Right lobe of liver (tissue), 6 donors: ENCODE data around the gene MAML3. TPM values are rescaled to one million over a fixed set of nuclear protein-coding genes. Genes with fewer than 3 reads are reported as not detected.

Experiments used
- ATAC-seq, 4 donors: fragments of 200-7000 bp; cut with Tn5 transposase; one replicate each; pipeline ENCODE4 v1.9.1; 2020; ENCODE audit warnings: mild to moderate bottlenecking in 4 of 4, moderate library complexity in 4 of 4
- DNase-seq, 3 donors: peaks; one replicate each; pipeline ENCODE4 v3.0.0-alpha.2; 2020
- H3K27ac ChIP-seq, 3 donors: fragments of 200-600 bp; one replicate each; pipeline ENCODE4 v1.8.0; 2022
- H3K27me3 ChIP-seq, 2 donors: fragments of 200-600 bp; one replicate each; pipeline ENCODE4 v1.8.0; 2022
- H3K36me3 ChIP-seq, 4 donors: fragments of 200-600 bp; sonication (generic) in 1 of 4; one replicate each; pipeline versions ENCODE4 v1.5.1 to v1.8.0; 2017 to 2022; ENCODE audit warnings: control low read depth in 1 of 4
- H3K4me1 ChIP-seq, 4 donors: fragments of 200-600 bp; sonication (generic) in 1 of 4; one replicate each; pipeline versions ENCODE4 v1.5.1 to v1.8.0; 2017 to 2022; ENCODE audit warnings: control low read depth in 1 of 4
- H3K4me3 ChIP-seq, 3 donors: fragments of 200-600 bp; one replicate each; pipeline ENCODE4 v1.8.0; 2022
- H3K9me3 ChIP-seq, 4 donors: fragments of 200-600 bp; sonication (generic) in 1 of 4; one replicate each; pipeline versions ENCODE4 v1.5.1 to v1.8.0; 2017 to 2022; ENCODE audit warnings: control low read depth in 1 of 4
- POLR2A ChIP-seq: fragments of 450-650 bp; IDR thresholded peaks from one replicate; pipeline ENCODE4 v1.6.1; 2017; ENCODE audit warnings: antibody characterized with exemption, mild to moderate bottlenecking
- WGBS: methylation state at CpG from one replicate; pipeline ENCODE4 v1.1.6; 2018; ENCODE audit warnings: low coverage, low lambda C conversion rate; ENCODE audit not compliant: insufficient coverage; ENCODE audit errors: missing lambda C conversion rate; 5-methylcytosine and 5-hydroxymethylcytosine counted together
- intact Hi-C, 2 donors: fragments of 100-400 bp; cut with DNase I; formaldehyde crosslinking; loops; one replicate each; pipeline versions ENCODE4 v1.11.2 to v1.14.1; 2022
- total RNA-seq, 6 experiments: library from RNA; depleted of rRNA in 2 of 6; stranded (reverse); fragments of >200 nt in 2 of 6; fragmentation: NEBNext Ultra II Directional in 3 of 6; extraction: Animal tissue kit (Norgen Biotek cat#: 25700) in 3 of 6; gene quantifications; one replicate each; pipeline versions ENCODE4 v1.1.0 to v1.2.4, GENCODE V29; 2016 to 2023
- TF ChIP-seq, protein P1 (sequence below), 4 donors: fragments of 200-600 bp in 3 of 4; fragments of 450-650 bp in 1 of 4; IDR thresholded peaks; one replicate each; pipeline versions ENCODE4 v1.5.1 to v1.8.0; 2016 to 2022; ENCODE audit warnings: antibody characterized with exemption in 4 of 4, mild to moderate bottlenecking in 2 of 4
- donor health status: DM: no; HTN: yes; CAD: no.
- donor health status: DM: no; HTN: no; CAD: no.
- donor health status: DM: no; HTN: no; CAD: no.
- donor health status: DM: no; HTN: yes; CAD: no.
- donor health status: DM: no; HTN: yes; CAD: no.

The MAML3 gene
- total RNA-seq, 6 experiments from 2014 or later, result 2.6 to 7.8 (median 5.0) TPM

DNA sequence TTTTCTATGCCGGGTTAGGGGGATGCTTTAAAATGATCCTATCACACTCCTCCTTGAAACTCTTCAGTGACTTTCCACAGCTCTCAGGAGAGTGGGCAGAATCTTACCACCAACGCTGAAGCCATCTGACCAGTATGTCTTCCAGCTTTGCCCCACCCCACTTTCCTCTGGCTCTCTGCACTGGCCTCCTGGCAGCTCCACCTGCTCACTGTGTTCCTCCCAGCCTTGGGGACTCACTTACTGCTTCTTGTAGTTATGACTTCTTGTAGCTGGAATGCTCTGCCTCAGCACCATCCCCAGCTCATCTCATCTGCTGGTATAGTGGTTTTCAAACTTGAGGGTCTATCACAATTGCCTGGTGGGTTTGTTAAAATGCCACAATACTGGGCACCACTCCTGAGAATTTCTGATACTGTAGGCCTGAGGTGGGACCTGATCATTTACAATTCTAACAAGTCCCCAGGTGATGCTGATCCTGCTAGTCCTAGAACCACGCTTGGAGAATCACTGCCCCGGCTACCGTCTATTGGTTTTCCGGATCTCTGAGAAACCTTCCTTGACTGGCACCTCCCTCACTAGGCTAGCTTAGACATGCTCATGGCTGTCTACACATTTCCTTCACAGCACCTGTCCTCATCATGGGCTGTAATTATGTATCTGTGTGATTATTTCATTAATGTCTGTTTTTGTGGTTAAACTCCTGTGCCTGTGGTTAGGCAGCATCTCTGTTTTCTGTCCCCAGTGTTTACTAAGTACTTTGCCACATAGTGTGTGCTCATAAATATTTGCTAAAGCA lies 336.1 kb downstream of the MAML3 start:
- intact Hi-C loops, result no loop called here

DNA sequence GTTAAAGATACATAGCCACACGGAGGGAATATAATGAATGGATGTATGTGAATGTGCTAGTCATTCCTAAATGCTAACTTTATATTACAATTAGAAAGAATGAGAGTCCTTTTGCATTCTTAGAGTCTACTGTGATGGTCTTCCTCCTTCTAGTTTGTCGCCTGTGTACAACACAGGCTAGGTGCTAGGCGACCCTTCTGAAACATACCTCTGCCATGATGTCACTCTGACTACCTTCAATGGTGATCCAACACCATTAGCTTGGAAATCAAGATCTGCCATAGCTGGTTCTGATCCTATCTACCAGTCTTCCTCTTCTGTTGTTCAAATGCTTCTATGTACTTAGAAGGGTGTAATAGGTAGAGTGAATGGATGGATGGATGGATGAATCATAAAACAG lies 337.1 kb downstream of the MAML3 start:
- Histone ChIP-seq H3K4me1 (peaks cover 0 to 14% (median 4%) of the 10 kb centered on the region in 4 donors), H3K4me3 (no peak overlapping the region), H3K27me3 (no peaks in the 10 kb centered on the region), H3K9me3 (no peaks in the 10 kb centered on the region), H3K27ac (no peak overlapping the region), H3K36me3 (no peaks in the 10 kb centered on the region)
- no peak for ATAC-seq
- no peak for DNase-seq
- intact Hi-C loops, result no loop called here
- TF ChIP-seq POLR2A, result no peak
- TF ChIP-seq, protein P1, sequence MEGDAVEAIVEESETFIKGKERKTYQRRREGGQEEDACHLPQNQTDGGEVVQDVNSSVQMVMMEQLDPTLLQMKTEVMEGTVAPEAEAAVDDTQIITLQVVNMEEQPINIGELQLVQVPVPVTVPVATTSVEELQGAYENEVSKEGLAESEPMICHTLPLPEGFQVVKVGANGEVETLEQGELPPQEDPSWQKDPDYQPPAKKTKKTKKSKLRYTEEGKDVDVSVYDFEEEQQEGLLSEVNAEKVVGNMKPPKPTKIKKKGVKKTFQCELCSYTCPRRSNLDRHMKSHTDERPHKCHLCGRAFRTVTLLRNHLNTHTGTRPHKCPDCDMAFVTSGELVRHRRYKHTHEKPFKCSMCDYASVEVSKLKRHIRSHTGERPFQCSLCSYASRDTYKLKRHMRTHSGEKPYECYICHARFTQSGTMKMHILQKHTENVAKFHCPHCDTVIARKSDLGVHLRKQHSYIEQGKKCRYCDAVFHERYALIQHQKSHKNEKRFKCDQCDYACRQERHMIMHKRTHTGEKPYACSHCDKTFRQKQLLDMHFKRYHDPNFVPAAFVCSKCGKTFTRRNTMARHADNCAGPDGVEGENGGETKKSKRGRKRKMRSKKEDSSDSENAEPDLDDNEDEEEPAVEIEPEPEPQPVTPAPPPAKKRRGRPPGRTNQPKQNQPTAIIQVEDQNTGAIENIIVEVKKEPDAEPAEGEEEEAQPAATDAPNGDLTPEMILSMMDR (IDR thresholded peaks at IDR 0.05), result no peak
- WGBS, result 95% methylated on average over 3 of the region's 3 CpGs

More for the DNA sequence above, 336.1 kb downstream of the MAML3 start:
- Histone ChIP-seq H3K4me1 (peaks cover 0 to 14% (median 4%) of the 10 kb centered on the region in 4 donors), H3K27ac (no peak overlapping the region), H3K36me3 (no peaks in the 10 kb centered on the region), H3K27me3 (no peaks in the 10 kb centered on the region), H3K9me3 (no peaks in the 10 kb centered on the region), H3K4me3 (no peak overlapping the region)
- 85% methylated on average over 2 of the region's 6 CpGs for WGBS
- no peak for DNase-seq
- no peak for ATAC-seq
- TF ChIP-seq, protein P1 (IDR thresholded peaks at IDR 0.05), result no peak
- no peak for TF ChIP-seq POLR2A

DNA sequence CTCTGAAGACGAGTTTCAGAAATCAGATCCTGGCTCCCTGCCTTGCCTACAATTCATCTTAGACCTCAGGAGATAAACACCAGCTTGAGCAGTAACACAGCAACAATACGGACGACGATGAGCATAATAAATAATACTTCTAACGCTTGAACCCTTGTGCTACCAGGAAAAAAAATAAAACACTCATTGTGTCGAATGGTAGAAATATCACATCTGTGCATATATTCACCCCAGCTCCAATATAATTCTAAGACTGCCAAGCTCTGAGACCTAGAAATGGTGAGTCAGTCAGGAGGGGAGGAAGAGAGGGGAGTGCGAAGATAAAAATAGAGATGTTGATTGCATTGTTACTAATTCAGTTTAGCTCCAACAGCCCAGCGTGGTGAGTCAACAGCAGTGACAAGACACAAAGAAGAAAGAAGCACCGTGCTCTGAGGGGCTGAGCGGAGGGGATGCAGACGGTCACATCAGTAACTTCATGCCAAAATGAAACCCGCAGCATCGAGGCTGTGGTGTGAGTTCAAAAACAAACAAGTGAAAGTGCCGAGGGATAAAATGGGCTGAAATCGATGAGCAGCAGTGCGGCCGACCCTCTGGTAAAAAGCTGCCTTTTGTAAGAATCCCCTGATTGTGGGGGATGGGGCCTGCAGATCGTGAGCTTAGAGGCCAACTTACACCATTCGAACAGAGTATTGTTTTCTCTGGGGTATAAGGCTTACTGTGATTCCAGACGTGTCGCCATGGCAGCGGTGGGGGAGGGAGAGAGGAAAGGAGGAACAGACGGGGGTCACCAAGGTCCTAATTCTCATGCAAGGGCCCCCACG lies 338.0 kb downstream of the MAML3 start:
- Histone ChIP-seq H3K4me1 (peaks cover 0 to 14% (median 4%) of the 10 kb centered on the region in 4 donors), H3K36me3 (no peaks in the 10 kb centered on the region), H3K4me3 (peak overlapping the region in 1 of 3 donors; percentile 8), H3K27me3 (no peaks in the 10 kb centered on the region), H3K27ac (no peak overlapping the region), H3K9me3 (no peaks in the 10 kb centered on the region)
- DNase-seq (no peak), ATAC-seq (peak; percentile 10 to 66 (median 33))
- intact Hi-C loops, result no loop called here
- TF ChIP-seq, protein P1 (IDR thresholded peaks at IDR 0.05), result no peak
- no peak for TF ChIP-seq POLR2A
- WGBS, result 61% methylated on average over 23 of the region's 24 CpGs

DNA sequence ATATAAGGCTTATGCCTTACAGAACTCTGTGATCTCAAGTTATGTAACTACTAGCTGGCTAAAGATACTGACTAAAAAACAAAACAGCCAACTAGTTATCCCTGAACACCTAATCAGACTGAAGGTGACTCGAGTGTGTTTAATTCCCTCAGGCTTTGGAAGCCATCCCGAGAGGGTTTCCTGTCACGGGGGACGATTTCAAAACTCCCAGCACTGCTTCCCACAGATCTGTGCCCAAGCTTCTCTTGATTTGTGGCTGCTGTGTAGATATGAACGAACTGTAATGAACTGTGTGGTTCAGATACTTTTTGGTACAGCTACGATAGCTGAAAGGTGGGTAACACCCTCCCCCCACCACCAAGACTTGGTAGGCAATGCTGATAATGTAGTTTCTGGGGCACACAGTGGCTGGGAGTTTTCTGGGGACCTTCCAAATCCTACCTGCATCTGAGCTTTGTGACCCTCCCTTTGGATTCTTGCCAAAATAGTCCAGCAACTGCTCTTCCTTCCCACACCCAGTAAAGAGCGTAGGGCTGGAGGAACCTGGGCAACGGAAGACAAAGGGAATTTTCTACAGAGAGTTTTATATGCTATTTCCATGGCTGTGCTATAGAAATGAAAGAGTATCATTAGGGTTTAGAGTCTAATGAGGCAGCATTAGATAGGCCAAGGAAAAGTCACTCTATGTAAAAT lies 339.5 kb downstream of the MAML3 start:
- no peaks in the 10 kb centered on the region for H3K36me3 ChIP-seq
- peak; percentile 88 to 93 (median 92) for ATAC-seq
- WGBS, result 3% methylated on average over 8 of the region's 8 CpGs
- peak; percentile 32 for TF ChIP-seq POLR2A
- TF ChIP-seq, protein P1 (IDR thresholded peaks at IDR 0.05), result no peak
- H3K27me3 ChIP-seq, result no peaks in the 10 kb centered on the region
- peaks cover 0 to 14% (median 4%) of the 10 kb centered on the region in 4 donors for H3K4me1 ChIP-seq
- peak overlapping the region in 1 of 3 donors; percentile 24 for H3K4me3 ChIP-seq
- peak; percentile 65 to 74 (median 70) for DNase-seq
- H3K27ac ChIP-seq, result peak overlapping the region; percentile 28 to 51 (median 32)
- no peaks in the 10 kb centered on the region for H3K9me3 ChIP-seq
- intact Hi-C loops, result no loop called here
